GM21576 (cell line): Measurements from ENCODE around the gene HS3ST3A1.
"Not testable (repeated sequence)": the region's sequence is repeated elsewhere in the genome, so short reads cannot be mapped to it uniquely, and the experiment has no call there.

ENCODE experiments used
- ATAC-seq: cut with Tn5 transposase; IDR thresholded peaks from one replicate; pipeline ENCODE4 v1.9.1; 2021; ENCODE audit warnings: mild to moderate bottlenecking, moderate library complexity; ENCODE audit not compliant: unreplicated experiment

HS3ST3A1 gene

DNA sequence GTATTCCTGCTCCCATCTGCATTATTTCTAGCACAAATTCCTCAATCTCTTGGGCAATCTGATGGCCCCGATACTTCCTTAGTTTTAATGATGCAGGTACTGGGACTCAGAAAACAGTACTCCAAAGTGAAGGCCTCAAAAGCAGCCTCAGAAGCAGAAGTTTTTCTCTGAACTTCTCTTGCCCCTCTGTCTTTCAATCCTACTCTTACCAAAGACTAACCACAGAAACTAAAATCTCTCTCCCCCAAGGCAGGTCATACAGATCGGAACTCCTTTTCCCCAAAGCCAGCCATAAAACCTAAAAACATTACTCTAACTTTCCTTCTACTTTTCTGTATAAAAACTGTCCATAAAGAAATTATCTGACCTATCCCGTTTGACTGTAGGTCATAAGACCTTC is 103.5 kb downstream of the HS3ST3A1 start:
- no peak for ATAC-seq

DNA sequence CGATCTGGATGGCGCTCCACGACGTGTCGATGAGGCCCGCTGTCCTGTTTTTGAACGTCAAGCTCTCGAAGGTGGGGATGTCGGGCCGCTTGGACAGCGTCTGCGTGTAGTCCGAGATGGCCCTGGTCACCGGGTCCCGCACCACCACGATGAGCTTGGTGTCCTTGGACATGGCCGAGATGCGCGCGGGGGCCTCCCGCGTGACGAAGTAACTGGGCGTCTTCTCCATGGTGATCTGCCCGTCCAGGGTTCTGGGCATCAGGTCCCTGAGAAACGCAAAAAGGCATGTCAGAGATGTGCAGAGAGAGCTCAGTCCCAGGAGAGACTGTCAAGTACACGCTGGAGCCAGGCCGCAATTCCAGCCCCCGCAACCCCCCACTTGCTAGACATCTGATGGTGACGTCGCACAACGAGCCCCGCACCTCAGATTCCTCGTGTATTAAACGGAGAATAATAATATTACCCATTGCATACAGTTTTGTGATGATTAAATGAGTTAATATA is 105.1 kb downstream of the HS3ST3A1 start:
- ATAC-seq, result not testable (repeated sequence)

DNA sequence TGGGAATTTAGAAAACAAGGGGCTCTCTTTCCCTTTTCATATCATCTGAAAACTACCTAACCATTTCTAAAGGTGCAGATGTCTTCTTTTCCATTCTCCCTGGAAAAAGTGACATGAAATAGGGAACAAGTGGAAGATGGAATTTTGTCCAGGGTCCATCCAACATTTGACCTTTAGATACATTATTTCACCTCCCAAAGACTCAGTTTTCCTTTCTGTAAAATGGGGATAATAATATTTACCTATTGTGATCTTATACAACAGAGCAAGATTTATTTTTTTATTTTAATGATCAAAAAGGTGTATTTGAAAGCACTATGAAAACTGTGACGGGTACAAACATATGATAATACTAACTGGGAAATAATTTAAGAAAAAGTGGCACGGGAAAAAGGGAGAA is 106.3 kb downstream of the HS3ST3A1 start:
- ATAC-seq, result no peak

DNA sequence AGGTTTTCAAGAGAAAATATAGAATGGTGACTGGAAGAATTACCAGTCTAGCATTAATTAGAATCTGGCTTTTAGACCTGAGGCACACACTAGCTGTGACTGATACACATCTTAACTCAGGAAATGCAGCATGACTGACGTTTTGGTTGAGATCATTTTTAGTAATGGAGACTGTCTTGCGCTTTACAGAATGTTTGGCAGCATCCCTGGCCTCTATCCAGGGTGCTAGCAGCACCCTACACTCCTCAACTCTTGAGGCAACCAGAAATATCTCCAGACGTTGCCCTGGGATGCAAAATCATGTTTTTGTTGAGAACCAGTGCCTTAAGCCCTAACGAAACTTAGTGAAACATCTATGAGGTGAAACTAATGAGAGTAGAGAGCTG is 109.0 kb downstream of the HS3ST3A1 start:
- ATAC-seq, result no peak

DNA sequence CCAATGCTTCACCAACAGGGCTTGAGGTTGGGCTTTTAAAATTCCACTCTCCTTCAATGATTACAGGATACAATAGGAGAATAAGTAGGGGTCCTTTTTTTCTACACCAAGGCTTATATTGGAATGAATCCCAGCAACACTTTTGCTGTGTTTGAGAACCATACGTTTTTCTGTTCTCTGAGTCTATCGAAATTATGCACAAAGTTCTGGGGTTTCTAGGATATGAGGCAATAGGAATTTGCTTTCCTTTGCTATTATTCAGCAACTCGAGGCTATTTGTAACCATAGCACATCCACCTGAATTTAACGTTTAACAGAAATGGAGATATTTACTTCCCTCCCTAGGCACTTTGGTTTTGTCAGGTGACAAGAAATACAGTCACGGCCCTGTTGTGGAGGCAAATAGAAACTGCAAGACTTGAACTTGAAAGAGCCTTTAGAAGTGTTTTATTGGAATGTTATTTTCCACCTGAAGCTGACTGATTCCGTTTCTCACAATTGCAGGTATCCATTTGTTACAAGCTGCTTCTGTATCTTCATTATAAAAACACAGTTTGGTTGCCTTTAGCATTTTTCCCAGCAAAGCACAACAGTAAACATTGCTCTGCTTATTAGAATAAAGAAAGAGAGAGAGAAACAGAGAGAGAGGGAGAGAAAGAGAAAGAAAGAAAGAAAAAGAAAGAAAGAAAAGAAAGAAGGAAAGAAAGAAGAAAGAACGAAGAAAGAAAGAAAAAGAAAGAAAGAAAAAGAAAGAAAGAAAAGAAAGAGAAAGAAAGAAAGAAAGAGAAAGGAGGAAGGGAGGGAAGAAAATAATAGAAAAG is 109.6 kb downstream of the HS3ST3A1 start:
- ATAC-seq, result no peak

DNA sequence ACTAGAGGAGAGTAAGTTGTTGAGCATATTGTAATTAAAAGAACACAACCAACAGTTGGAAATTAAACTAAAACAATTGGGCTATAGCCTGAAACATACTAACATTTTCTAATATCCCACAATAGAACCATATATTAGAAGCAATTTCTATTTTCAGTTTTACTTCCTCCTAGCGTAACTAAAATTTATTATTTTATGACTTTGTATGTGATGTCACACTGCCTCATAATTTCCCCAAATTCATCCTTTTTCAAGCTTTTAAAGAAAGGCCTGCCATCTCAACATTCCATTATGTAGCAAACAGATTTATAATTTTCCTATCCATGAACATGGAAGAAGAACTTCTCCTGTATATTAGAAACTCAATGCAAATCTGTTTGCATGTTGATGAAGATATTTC is 110.2 kb downstream of the HS3ST3A1 start:
- no peak for ATAC-seq

DNA sequence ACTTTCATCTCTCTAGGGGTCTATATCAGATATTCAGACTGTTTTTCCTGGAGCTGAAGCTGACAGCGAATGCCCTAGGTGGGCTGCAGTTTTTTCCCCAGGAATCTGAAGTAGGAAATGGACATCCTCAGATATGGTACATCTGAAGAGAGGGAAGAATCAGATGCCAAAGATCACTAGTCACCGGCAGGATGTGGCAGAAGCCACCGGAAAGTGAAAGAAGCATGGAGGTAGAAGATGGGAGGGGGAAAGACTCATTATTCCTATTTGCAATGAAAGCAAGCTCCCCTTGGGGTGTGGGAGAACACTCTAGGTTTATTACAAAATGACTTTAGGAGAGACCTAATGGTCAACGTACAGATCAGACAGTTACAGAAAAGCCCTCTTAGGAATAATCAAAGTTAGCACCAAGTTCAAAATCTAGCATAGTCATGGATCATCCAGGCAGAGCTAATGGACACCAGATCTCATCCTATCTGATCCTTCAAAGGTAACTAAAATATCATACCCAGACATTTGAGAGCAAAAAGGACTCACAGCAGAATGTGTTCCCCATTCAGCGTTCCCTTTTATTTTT is 110.7 kb downstream of the HS3ST3A1 start:
- no peak for ATAC-seq

DNA sequence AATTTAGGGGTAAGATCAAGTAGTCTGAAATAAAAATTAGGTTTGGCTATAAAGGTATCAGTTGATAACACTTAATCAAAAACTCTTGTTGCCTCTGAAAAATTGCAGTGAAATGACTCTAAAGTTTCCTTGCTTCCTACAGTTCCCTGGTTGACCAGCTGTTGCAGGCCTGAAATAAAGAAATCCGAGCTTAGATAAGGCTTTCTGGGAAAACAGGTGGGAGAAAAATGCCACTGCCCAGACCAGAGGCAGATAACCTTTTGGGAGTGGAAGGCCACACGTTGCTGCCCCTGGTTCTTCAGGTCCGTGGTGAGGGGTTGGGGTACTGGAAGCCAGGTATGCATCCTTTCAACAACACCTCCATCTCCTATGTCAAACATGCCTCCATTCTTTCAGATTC is 111.3 kb downstream of the HS3ST3A1 start:
- no peak for ATAC-seq

DNA sequence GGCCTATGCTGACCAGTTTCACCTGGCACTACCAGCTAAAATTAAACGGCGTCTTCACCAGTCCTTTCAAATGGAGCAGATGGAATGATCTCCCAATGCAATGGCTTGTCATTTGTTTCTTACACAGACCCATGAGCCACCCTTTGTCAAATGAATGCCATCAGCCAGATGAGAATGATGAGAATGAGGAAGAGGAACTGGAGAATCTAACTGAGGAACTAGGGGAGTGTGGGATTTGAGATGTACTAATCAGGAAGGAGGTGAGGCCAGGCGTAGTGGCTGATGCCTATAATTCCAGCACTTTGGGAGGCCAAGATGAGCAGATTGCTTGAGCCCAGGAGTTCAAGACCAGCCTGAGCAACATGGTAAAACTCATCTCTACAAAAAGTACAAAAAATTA is 116.4 kb downstream of the HS3ST3A1 start:
- ATAC-seq, result no peak

DNA sequence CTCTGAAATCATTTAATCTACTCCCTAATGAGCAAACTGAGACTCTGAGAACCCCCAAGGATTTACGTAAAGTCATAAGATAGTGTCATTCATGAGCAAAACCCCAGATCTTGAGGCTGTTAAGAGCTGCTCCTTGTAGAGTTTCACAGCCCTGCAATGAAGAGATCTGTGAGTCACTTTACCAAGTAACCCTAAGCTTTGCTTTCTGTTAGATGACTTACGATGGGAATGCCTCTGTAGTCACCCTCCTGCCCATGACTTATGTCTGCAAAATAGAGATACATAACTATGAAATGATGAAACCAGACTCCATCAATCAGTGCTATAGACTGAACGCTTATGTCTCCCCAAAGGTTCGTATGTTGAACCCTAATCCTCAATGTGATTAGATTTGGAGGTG is 117.7 kb downstream of the HS3ST3A1 start:
- ATAC-seq, result no peak

DNA sequence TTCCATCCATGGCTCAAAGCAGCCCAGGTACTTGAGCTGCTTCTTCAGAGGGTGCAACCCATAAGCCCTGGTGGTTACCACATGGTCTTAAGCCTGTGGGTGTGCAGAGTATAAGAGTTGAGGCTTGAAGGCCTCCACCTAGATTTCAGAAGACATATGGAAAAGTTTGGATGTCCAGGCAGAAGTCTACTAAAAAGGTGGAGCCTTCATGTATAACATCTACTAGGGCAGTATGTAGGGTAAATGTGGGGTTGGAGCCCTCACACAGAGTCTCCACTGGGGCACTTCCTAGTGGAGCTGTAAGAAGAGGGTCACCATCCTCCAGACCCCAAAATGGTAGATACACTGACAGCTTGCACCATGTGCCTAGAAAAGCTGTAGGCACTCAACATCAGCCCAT is 120.9 kb downstream of the HS3ST3A1 start:
- ATAC-seq, result no peak

DNA sequence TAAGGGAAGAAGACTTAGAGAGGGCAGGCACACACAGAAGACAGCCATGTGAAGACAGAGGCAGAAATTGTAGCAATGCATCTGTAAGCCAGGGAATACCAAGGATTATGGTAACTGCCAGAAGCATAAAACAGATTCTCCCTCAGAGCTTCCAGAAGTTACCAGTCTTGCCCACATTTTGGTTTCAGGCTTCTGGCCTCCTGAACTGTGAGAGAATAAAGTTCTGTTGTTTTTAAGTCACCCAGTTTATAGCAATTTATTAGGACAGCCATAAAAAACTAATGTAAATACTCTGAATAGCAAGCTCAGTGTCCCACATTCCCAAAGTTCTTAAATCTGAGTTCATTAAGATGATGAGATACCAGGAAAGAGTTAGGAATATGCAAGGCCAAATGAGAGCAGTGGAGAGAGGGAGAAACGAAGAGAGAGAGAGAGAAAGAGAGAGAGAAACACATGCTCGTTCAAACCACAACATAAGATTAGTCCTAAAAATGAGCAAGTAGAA is 123.4 kb downstream of the HS3ST3A1 start:
- ATAC-seq, result no peak

DNA sequence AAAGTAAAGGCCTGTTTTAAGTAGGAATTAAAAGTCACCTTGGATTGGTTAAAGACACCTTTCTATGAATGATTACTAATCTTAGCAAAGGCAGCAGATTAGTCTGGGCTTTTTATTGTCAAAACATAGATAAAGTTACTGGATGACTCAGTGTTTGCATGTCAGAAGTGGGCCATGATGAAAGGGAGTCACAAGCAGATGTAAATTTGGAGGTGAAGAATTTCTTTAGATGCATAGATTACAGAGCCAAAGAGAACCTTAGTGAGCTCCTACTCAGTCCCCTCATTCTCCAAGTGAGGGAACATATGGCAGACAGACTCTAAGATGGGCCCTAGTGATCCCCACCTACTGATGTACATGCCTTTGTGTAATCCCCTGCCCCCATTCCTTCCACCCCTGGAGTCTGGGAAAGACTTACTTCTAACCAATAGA is 124.5 kb downstream of the HS3ST3A1 start:
- no peak for ATAC-seq

DNA sequence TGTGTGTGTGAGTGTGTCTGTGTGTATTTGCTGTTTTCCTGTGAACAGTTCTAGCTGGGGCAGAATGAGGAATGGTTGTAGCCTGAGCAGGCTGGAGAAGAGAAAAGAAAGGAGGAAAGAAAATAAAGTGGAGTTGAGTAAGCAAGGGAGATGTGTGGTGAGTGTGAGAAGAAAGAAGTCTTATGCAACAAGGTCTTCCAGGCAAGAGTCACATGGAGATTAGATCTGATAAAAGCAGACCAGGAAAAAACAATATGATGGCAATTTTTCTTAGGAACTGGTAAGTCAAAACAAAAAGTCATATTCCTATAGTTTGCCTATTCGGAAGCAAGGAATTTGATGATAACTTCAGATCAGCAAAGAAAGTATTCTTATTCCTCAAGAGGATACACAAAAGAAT is 125.0 kb downstream of the HS3ST3A1 start:
- ATAC-seq, result no peak

DNA sequence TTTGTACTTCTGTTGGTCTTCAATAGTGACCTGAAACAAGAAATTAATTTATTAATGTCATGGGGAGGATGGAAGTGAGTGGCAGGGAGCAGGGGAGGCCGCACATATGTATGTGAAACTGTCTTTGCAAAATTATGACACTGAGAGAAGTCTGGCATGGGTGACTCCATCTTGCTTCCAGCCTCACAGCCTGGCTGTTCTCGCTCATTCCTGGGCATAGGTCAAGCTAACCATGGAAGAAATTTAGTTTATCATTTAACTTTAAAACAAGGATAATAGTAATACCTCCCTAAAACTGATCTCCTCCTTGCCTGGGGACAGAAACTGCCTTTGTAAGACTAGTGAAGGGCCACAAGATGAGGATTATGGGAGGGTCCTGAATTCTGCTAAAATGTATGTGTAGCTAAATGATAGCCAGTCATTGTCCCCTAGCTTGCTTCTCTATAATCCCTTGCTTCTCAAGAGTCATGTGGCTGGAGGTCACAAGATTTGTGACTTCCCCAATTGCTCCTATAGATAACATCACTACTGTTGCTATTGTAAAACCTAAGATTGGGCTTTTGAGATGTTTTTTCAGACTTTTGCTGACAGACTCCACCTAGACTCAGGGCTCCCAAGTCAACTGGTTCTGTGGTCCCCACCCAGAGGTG is 126.0 kb downstream of the HS3ST3A1 start:
- no peak for ATAC-seq

DNA sequence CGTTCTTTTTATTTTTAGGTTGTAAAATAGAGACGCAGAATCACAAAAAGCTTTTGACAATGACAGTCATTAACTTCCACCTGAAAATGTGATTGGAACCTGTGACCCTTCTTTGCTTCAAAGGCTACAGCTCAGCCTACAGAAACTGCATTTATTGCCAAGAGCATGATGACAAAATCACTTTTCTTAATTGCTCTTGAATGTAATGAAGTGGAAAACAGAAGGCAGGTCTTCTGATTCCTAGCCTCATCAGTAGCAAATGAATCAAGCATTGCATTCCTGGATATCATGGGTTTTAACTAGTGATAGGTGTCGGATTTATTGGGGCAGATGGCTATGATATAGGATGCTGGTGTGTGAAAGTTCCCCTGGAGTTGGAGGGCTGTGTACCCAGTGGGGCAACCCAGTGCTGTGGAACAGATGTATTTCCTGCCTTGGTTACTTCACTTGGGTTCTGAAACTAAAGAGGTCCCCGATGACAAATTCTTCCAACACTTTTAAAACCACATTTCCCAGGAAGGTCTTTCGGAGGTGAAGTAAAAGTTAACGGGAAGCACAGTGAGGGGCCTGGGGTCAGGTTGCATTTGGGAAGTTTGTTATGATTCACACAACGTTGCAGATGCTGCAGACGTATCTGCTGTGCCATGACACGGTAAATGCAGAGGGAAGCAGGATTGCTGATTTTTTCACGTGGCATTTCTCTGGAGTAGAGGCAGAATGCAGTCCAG is 127.5 kb downstream of the HS3ST3A1 start:
- no peak for ATAC-seq

DNA sequence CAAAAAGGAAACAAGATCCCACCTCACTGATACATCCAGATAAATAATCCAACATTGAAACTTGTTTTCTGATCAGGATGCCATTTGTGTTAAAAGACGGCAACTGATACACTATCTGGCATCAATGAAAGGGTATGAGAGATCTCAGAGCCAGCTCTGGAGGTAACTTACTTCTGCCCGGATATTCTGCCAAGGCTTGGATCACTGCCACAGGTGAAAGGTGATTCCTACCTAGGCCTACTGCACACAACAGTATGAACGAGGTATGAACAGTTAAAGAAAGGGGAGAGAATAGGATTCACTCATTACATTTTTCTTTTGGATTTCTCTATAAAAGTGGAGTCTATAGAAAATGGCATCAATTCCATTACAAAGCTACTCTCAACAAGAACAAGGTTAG is 136.1 kb downstream of the HS3ST3A1 start:
- no peak for ATAC-seq

DNA sequence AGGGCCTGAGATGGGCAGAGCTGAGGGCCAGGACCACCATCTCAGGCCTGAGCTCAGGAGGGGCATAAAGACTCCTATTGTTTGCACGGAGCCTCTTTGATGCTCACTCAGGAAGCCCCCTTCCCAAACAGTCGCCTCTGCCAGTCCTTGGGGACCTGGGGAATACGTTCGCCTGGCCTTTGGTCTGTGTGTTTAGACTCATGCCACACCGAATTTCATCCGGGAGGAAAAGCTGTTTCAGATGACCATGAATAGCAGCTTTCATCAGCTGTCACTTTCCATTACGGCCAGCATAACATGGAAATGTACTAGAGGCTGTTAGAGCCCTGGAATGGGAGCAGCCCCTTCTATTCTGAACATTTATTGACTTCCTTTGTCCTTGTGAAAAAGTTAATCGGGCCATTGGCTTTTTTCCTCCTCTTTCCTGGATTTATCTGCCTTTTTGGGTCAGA is 139.0 kb downstream of the HS3ST3A1 start:
- no peak for ATAC-seq

DNA sequence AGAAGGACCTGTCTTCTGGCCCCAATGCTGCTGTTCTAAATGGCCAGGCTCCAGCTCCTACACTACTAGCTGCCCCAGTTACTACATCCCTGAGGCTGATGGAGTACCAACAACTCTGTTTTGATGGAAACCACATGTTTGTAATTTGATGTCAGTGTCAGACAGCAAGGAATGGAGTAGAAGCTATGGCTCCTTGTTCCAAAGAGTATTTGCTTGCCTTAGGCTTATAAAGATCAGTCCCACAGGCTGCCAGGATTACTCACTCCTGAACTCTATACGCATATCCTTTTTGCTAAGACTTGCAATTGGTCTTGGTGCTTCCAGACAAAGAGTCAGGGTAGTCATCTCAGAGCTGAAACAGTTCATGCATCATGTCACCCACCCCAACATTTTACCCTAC is 139.6 kb downstream of the HS3ST3A1 start:
- no peak for ATAC-seq

DNA sequence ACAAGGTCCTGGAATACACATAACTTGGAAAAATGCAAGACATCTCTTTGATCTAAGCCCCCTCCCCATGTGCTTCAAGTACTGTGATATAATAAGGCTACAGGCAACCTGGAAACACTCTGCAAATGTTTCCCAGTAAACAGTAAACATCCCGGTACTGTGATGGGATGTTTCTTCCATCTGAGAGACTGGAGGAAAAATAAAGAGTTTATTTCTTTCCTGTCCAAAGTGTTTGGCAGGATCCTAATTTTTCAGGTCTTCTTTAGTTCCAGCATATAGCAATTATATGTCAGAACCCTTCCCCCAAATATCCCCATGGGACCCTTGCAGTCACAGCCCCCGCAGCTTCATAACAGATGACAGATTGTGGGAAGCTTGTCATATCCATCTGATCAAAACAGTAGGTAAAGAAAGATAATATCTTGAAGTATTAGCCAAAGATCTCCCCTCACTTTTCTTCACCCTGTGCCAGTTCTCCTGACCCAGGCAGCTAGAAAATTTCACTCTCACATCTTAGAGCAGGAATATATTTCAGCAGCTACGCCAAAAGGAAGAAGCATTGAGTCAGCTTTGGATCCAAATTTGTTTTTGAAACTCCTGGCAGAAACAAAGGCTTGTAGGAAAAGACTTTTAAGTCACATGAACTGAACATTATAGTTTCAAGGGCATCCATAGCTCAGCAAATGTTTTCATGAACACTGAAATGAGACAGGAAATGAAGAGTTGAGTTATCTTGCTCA is 141.3 kb downstream of the HS3ST3A1 start:
- ATAC-seq, result no peak
